Naive thymus-derived CD4-positive, alpha-beta T cell (primary cell): ENCODE measurements around the gene PTCD3. TPM values are rescaled to one million over a fixed set of nuclear protein-coding genes. Genes with fewer than 3 reads are reported as not detected.
A peak's percentile ranks its signal among the peaks of the same experiment; 100 is the strongest.

ENCODE experiments used
- ATAC-seq: fragments of 150-1000 bp; cut with Tn5 transposase; 2 replicates; pipeline ENCODE4 v1.10.0; 2021; ENCODE audit warnings: mild to moderate bottlenecking, moderate library complexity
- CTCF ChIA-PET: fragments of 350-600 bp; sonication (Branson Sonifier 250); formaldehyde crosslinking; loops from one replicate; lab custom pipeline; 2021; ENCODE audit warnings: antibody characterized with exemption; lab: Charles Lee
- POLR2A ChIA-PET: fragments of 350-600 bp; sonication (Branson Sonifier 250); formaldehyde crosslinking; loops from one replicate; lab custom pipeline; 2021; ENCODE audit warnings: antibody characterized with exemption, inconsistent platforms; lab: Charles Lee
- DNase-seq, 9 donors: peaks; one replicate each; pipeline versions ENCODE4 v3.0.0 to v3.0.0-alpha.2; 2020 to 2022; ENCODE audit warnings: mixed read lengths in 1 of 9
- H3K27ac ChIP-seq: one replicate; pipeline ENCODE4 v1.7.0; 2013; ENCODE audit warnings: mild to moderate bottlenecking, low read depth, low read length, moderate library complexity
- H3K27me3 ChIP-seq, 2 donors: one replicate each; pipeline ENCODE4 v1.7.0; 2013; ENCODE audit warnings: low read length in 2 of 2, mild to moderate bottlenecking in 2 of 2, moderate library complexity in 2 of 2; ENCODE audit not compliant: control insufficient read depth in 2 of 2, insufficient read depth in 2 of 2
- H3K36me3 ChIP-seq, 3 experiments: 1 replicate in 2 of 3; 2 replicates in 1 of 3; pipeline ENCODE4 v1.7.0; 2013; ENCODE audit warnings: low read length in 3 of 3, mild to moderate bottlenecking in 3 of 3, moderate library complexity in 1 of 3; ENCODE audit not compliant: insufficient read depth in 3 of 3, control insufficient read depth in 2 of 3
- H3K4me1 ChIP-seq, 2 donors: one replicate each; pipeline ENCODE4 v1.7.0; 2013; ENCODE audit warnings: low read length in 2 of 2, mild to moderate bottlenecking in 2 of 2, moderate library complexity in 1 of 2; ENCODE audit not compliant: control insufficient read depth in 2 of 2, insufficient read depth in 2 of 2
- H3K4me3 ChIP-seq: 2 replicates; pipeline ENCODE4 v1.7.0; 2013; ENCODE audit warnings: mild to moderate bottlenecking, low read length
- H3K9me3 ChIP-seq, 3 experiments: 1 replicate in 2 of 3; 2 replicates in 1 of 3; pipeline ENCODE4 v1.7.0; 2013; ENCODE audit warnings: low read length in 3 of 3; ENCODE audit not compliant: control insufficient read depth in 2 of 3
- H3K27ac Mint-ChIP-seq, 9 donors: one replicate each; pipeline ENCODE4 v1.8.0; 2020 to 2022; ENCODE audit warnings: mixed read lengths in 9 of 9, mild to moderate bottlenecking in 8 of 9, moderate library complexity in 5 of 9, inconsistent platforms in 2 of 9
- H3K27me3 Mint-ChIP-seq, 5 donors: one replicate each; pipeline ENCODE4 v1.8.0; 2021 to 2022; ENCODE audit warnings: mixed read lengths in 5 of 5, mild to moderate bottlenecking in 1 of 5
- H3K36me3 Mint-ChIP-seq, 5 donors: one replicate each; pipeline ENCODE4 v1.8.0; 2020 to 2022; ENCODE audit warnings: mixed read lengths in 5 of 5, mild to moderate bottlenecking in 3 of 5, inconsistent platforms in 1 of 5
- H3K4me1 Mint-ChIP-seq, 7 donors: one replicate each; pipeline ENCODE4 v1.8.0; 2020 to 2022; ENCODE audit warnings: mixed read lengths in 7 of 7, mild to moderate bottlenecking in 3 of 7, inconsistent platforms in 1 of 7
- H3K4me3 Mint-ChIP-seq, 10 donors: one replicate each; pipeline ENCODE4 v1.8.0; 2020 to 2022; ENCODE audit warnings: mild to moderate bottlenecking in 10 of 10, mixed read lengths in 10 of 10, moderate library complexity in 6 of 10, inconsistent platforms in 2 of 10
- H3K9me3 Mint-ChIP-seq, 11 donors: one replicate each; pipeline ENCODE4 v1.8.0; 2020 to 2022; ENCODE audit warnings: mixed read lengths in 11 of 11, mild to moderate bottlenecking in 4 of 11, inconsistent platforms in 1 of 11, moderate library complexity in 1 of 11
- intact Hi-C, 2 donors: fragments of 100-400 bp; cut with micrococcal nuclease; formaldehyde crosslinking; loops; one replicate each; pipeline ENCODE4 v1.15.1; 2023
- polyA plus RNA-seq, 2 donors: library from polyadenylated mRNA; unstranded; fragments of 300-500 nt; fragmentation: Illumina TruSeq; gene quantifications; one replicate each; pipeline ENCODE4 v1.2.3, GENCODE V29; 2021
- total RNA-seq, 6 experiments: library from RNA in 5 of 6; stranded (reverse) in 5 of 6; gene quantifications; 1 replicate in 5 of 6; 2 replicates in 1 of 6; pipeline ENCODE4 v1.2.3 and lab custom pipeline; 2021 to 2026

Gene PTCD3
- total RNA-seq (100 to 1,000 TPM; 109 to 207 (median 163) TPM), polyA plus RNA-seq (10 to 100 TPM; 47.5 to 49.5 TPM), total RNA-seq (lab: John Stamatoyannopoulos, UW) (168 reads per million, percentile 91 among the genes with 10 or more reads in this experiment)

DNA sequence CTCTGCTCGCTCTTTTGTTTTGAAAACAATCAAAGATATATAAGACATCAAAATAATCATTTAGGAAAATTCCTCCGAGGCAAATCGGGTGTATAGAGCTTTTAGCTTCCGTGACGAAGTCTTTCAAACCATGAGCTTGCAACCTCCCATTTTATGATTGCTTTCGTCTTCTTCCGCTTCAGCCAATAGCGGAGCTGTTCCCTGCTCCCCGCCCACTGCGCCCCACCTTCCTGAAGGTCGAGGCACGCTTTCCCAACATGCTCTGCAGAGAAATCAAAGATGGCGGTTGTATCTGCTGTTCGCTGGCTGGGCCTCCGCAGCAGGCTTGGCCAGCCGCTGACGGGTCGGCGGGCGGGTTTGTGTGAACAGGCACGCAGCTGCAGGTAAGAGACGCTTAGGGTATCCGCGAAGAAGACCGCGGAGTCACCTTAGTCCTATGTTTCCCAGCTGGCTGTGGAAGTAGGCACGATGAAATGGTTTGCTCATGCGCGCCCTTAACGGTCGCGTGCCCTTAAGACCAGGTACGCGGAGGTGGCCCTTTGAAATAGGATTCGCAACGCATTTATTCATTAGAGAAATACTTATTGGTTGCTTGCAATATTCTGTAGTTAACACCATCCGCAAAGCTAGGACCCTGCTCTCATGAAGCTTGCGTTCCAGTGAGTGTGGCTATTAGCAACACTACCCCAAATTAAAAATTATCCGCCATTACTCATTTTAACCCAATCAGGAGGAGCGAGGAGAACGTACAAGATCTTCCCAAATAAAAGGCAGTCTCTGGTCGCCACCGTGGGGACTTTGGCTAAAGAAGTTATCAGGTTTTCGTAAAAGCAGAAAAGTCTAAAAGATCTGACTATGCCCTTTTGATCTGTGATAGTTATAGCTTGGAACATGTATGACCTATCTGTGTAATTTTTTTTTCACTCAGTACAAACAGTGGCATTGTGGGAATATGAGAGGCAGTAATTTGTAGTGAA, at the start of gene PTCD3:
Gene PTCD3 (plus strand): TSS at position 267 of the 977 bp plus-strand sequence. CDS start 13 bp downstream, at position 280.
- peak in 8 of 9 donors; percentile 72 to 96 (median 94) for DNase-seq
- intact Hi-C loops = loop anchor here (1.0 to 10.0 kb wide), 17 partner anchors 67 to 752 kb away; partner anchors contain the start of genes ELMOD3 (in 2 of the 2), IMMT (in 2 of the 2), KDM3A (in 2 of the 2) and MRPL35 (in 2 of the 2)
- Mint-ChIP-seq H3K4me3 (peak within 1 kb of the TSS; percentile 90 to 97 (median 92)), H3K36me3 (peaks cover 4 to 36% (median 26%) of the 10 kb centered on the region in 5 donors), H3K9me3 (peaks cover 0 to 3% (median 0%) of the 10 kb centered on the region in 11 donors), H3K4me1 (peaks cover 39 to 90% (median 82%) of the 10 kb centered on the region in 7 donors), H3K27ac (peak within 1 kb of the TSS; percentile 95 to 100 (median 99)), H3K27me3 (no peaks in the 10 kb centered on the region)
- H3K36me3 ChIP-seq = peaks cover 6 to 21% (median 11%) of the 10 kb centered on the region in 3 experiments
- H3K4me1 ChIP-seq = peaks cover 20 to 28% of the 10 kb centered on the region in 2 donors
- ChIA-PET CTCF (interaction anchor here (0.6 to 1.5 kb wide), 3 partner anchors 89 to 275 kb away, joined by 3 to 5 read pairs (median 3); partner anchors contain the start of genes IMMT and ST3GAL5), POLR2A (interaction anchor here (0.5 to 2.3 kb wide), 27 partner anchors 8 to 1375 kb away, joined by 3 to 17 read pairs (median 4); partner anchors contain the start of genes IMMT, KDM3A, MRPL35 and ST3GAL5)
- ATAC-seq = peak; percentile 96
- H3K4me3 ChIP-seq = peak within 1 kb of the TSS; percentile 95
- peak within 1 kb of the TSS; percentile 86 for H3K27ac ChIP-seq
- H3K27me3 ChIP-seq = no peaks in the 10 kb centered on the region
- H3K9me3 ChIP-seq = no peaks in the 10 kb centered on the region

DNA sequence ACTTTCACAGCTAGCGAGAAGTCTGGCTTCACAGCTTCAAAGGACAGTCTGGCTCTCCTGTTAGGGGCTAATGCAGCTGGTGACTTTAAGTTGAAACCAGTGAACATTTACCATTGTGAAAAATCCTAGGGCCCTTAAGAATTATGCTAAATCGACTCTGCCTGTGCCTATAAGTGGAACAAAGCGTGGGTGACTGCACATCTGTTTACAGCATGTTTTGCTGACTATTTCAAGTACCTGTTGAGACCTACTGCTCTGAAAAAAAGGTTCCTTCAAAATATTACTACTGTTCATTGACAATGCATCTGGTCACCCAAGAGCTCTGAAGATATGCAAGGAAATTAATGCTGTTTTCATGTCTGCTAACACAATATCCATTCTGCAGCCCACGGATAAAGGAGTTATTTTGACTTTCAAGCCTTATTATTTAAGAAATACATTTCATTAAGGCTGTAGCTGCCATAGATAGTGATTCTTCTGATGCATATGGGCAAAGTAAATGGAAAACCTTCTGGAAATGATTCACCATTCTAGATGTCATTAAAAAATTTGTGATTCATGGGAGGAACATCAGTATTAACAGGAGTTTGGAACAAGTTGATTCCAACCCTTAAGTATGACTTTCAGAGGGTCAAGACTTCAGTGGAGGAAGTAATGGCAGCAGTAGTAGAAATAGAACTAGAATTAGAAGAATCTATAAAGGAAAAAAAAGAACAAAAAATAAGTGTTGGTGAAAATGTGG, 49.3 kb upstream of the PTCD3 start:
- peak overlapping the region in 1 of 9 donors; percentile 78 for H3K27ac Mint-ChIP-seq

DNA sequence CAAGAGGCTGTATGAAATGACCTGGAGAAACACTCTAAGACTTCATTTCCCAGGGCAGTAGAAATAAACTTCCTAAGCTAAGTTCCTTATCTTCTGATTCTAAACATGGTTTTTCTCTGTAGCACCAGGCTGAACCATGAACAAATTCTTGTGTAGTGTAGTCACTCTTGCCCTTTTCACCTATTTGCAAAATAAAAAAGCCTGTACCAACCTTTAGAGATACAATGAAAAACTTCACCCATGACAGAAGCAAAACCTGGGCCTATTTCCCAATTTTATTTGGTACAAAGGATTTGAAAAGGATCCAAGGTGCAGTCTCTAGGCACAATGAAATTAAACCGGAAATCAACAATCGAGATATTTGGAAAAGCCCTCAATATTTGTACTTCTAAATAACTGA, 44.0 kb upstream of the PTCD3 start:
- Mint-ChIP-seq H3K36me3 (peaks cover 30 to 78% (median 57%) of the 10 kb centered on the region in 5 donors), H3K27me3 (no peaks in the 10 kb centered on the region), H3K4me1 (peaks cover 0 to 9% (median 0%) of the 10 kb centered on the region in 7 donors), H3K27ac (no peak overlapping the region), H3K4me3 (no peak overlapping the region), H3K9me3 (peaks cover 0 to 12% (median 0%) of the 10 kb centered on the region in 11 donors)
- DNase-seq (no peak), ATAC-seq (no peak)
- H3K27ac ChIP-seq = no peak overlapping the region
- peaks cover 0 to 55% (median 12%) of the 10 kb centered on the region in 3 experiments for H3K36me3 ChIP-seq
- CTCF ChIA-PET = no interaction called here
- intact Hi-C loops = no loop called here
- POLR2A ChIA-PET = no interaction called here
- no peak overlapping the region for H3K4me3 ChIP-seq
- H3K4me1 ChIP-seq = no peaks in the 10 kb centered on the region
- no peaks in the 10 kb centered on the region for H3K27me3 ChIP-seq
- H3K9me3 ChIP-seq = no peaks in the 10 kb centered on the region

More for the DNA sequence above, 49.3 kb upstream of the PTCD3 start:
- POLR2A ChIA-PET = interaction anchor here (1.0 kb wide), 1 partner anchor 11 kb away, joined by 3 read pairs; no protein-coding TSS in a partner anchor
- Mint-ChIP-seq H3K9me3 (no peaks in the 10 kb centered on the region), H3K27me3 (no peaks in the 10 kb centered on the region), H3K4me3 (peak overlapping the region in 1 of 10 donors; percentile 2), H3K36me3 (peaks cover 13 to 69% (median 32%) of the 10 kb centered on the region in 5 donors), H3K4me1 (peaks cover 0 to 8% (median 0%) of the 10 kb centered on the region in 7 donors)
- CTCF ChIA-PET = interaction anchor here (0.8 to 1.4 kb wide), 2 partner anchors 21 to 24 kb away, joined by 3 read pairs; no protein-coding TSS in a partner anchor
- Histone ChIP-seq H3K36me3 (peaks cover 0 to 42% (median 4%) of the 10 kb centered on the region in 3 experiments), H3K27me3 (no peaks in the 10 kb centered on the region), H3K4me3 (no peak overlapping the region), H3K4me1 (no peaks in the 10 kb centered on the region), H3K27ac (no peak overlapping the region), H3K9me3 (no peaks in the 10 kb centered on the region)
- DNase-seq (no peak), ATAC-seq (no peak)
- intact Hi-C loops = no loop called here

DNA sequence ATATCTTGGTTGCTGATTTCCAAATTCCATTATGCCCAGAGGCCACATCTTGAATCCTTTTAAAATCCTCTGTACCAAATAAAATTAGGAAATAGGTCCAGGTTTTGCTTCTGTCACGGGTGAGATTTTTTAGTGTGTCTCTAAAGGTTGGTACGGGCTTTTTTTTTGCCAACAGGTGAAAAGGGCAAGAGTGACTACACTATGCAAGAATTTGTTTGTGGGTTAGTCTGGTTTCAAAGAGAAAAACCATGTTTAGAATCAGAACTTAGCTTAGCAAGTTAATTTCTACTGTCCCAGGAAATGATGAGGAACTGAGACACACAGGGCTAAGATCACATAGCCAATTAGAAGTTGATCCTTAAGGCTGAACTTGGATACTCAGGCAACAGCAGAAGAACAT, 42.0 kb upstream of the PTCD3 start:
- H3K27ac Mint-ChIP-seq = no peak overlapping the region
- H3K4me3 Mint-ChIP-seq = no peak overlapping the region
- no peaks in the 10 kb centered on the region for H3K27me3 Mint-ChIP-seq
- H3K9me3 Mint-ChIP-seq = peaks cover 0 to 12% (median 0%) of the 10 kb centered on the region in 11 donors
- H3K27me3 ChIP-seq = no peaks in the 10 kb centered on the region
- intact Hi-C loops = no loop called here
- H3K4me3 ChIP-seq = no peak overlapping the region
- CTCF ChIA-PET = interaction anchor here (0.7 kb wide), 1 partner anchor 230 kb away, joined by 5 read pairs; no protein-coding TSS in a partner anchor
- H3K27ac ChIP-seq = no peak overlapping the region
- no peak for DNase-seq
- no peak for ATAC-seq
- peaks cover under 1 to 61% (median 12%) of the 10 kb centered on the region in 3 experiments for H3K36me3 ChIP-seq
- POLR2A ChIA-PET = no interaction called here
- H3K36me3 Mint-ChIP-seq = peaks cover 30 to 78% (median 59%) of the 10 kb centered on the region in 5 donors
- peaks cover 6 to 26% (median 9%) of the 10 kb centered on the region in 7 donors for H3K4me1 Mint-ChIP-seq
- H3K4me1 ChIP-seq = peaks cover 11 to 12% of the 10 kb centered on the region in 2 donors
- H3K9me3 ChIP-seq = no peaks in the 10 kb centered on the region

DNA sequence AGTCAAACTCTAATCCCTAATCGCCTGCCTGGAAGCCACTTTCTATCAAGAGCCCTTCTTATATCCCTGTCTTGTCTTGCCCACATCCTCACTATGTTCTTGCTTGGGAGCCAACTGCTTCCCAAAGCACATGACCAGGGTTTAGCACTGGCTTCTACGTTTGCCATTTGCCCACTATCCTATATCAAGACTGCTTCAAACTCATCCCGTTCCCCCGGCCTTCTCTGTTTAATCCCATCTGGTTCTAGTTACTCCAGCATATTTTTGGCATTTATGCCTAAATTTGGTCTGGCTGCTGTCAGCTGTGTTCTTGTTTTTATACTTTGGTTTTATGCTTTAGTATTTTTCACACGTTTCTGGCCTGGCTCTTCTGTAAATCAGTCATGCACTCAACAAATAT, 40.5 kb upstream of the PTCD3 start:
- CTCF ChIA-PET = interaction anchor here (1.2 kb wide), 1 partner anchor 238 kb away, joined by 3 read pairs; no protein-coding TSS in a partner anchor
- peak overlapping the region in 2 of 9 donors; percentile 35 to 79 for H3K27ac Mint-ChIP-seq

More for the DNA sequence above, 40.5 kb upstream of the PTCD3 start:
- POLR2A ChIA-PET = interaction anchor here (0.9 kb wide), 1 partner anchor 25 kb away, joined by 3 read pairs; no protein-coding TSS in a partner anchor
- Mint-ChIP-seq H3K4me1 (peaks cover 8 to 31% (median 13%) of the 10 kb centered on the region in 7 donors), H3K36me3 (peaks cover 38 to 81% (median 65%) of the 10 kb centered on the region in 5 donors), H3K9me3 (peaks cover 0 to 12% (median 0%) of the 10 kb centered on the region in 11 donors), H3K4me3 (no peak overlapping the region), H3K27me3 (no peaks in the 10 kb centered on the region)
- peaks cover 12 to 14% of the 10 kb centered on the region in 2 donors for H3K4me1 ChIP-seq
- DNase-seq (no peak), ATAC-seq (no peak)
- intact Hi-C loops = no loop called here
- H3K36me3 ChIP-seq = peaks cover 9 to 73% (median 17%) of the 10 kb centered on the region in 3 experiments
- no peaks in the 10 kb centered on the region for H3K27me3 ChIP-seq
- no peak overlapping the region for H3K4me3 ChIP-seq
- H3K9me3 ChIP-seq = no peaks in the 10 kb centered on the region
- no peak overlapping the region for H3K27ac ChIP-seq
